ENCODE data around the gene PDE3B. TPM values are rescaled to one million over a fixed set of nuclear protein-coding genes. Genes with fewer than 3 reads are reported as not detected.
"Not testable (repeated sequence)": the region's sequence is repeated elsewhere in the genome, so short reads cannot be mapped to it uniquely, and the experiment has no call there.

Gene PDE3B
- total RNA-seq, 2 donors from 2014 or later = 68.9 to 90.4 TPM

DNA sequence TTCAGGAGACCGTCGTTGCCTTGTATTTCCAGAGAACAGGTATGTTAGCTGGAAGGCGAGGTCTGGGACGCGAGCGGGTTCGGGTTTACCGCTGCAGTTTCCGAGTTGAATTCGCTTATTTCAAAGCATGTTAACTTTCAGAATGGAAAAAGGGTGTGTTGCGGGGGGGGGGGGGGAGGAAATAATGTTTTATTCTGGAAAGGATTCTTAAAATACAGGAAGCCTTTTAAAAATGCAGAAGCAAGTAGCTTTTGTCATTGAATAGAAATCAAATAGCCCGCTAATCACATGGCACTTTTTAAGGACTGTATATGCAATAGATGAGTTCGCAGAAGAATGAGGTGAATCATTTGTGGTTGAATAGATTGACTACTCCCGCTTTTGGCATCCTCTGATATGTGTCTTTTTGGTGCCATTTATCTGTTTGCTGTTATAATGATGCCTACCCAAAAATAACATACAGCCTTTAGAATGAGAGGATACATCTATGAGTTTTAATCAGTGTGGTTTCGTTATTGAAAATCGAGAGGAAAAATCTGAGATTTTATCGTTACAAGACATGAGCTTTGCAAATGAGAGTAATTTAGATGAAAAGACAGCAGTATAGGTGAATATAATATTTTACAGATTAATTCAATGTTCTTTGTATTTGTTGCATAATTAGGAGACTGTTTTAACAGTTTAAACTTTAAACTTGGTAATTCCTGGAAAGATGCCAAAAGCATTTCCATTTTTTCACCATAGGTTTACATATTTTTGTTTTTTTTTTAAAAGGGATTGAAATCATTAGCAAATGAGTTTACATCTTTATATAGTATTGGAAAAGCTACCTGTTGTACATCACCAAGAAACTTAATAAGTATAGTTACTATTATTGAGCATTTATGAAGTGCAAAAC lies 1.7 kb downstream of the PDE3B start:
- peak; percentile 43 for ATAC-seq
- Mint-ChIP-seq H3K36me3 (ENCODE audit: low read depth) (peaks cover 6% of the 10 kb centered on the region), H3K27ac (peak overlapping the region; percentile 88), H3K4me1 (peaks cover 48% of the 10 kb centered on the region), H3K27me3 (peaks cover 7% of the 10 kb centered on the region), H3K4me3 (peak overlapping the region; percentile 94)
- H3K9me3 ChIP-seq (ENCODE audit: control insufficient read depth, low read length, poor library complexity, severe bottlenecking) = no peaks in the 10 kb centered on the region
- no peak for DNase-seq

DNA sequence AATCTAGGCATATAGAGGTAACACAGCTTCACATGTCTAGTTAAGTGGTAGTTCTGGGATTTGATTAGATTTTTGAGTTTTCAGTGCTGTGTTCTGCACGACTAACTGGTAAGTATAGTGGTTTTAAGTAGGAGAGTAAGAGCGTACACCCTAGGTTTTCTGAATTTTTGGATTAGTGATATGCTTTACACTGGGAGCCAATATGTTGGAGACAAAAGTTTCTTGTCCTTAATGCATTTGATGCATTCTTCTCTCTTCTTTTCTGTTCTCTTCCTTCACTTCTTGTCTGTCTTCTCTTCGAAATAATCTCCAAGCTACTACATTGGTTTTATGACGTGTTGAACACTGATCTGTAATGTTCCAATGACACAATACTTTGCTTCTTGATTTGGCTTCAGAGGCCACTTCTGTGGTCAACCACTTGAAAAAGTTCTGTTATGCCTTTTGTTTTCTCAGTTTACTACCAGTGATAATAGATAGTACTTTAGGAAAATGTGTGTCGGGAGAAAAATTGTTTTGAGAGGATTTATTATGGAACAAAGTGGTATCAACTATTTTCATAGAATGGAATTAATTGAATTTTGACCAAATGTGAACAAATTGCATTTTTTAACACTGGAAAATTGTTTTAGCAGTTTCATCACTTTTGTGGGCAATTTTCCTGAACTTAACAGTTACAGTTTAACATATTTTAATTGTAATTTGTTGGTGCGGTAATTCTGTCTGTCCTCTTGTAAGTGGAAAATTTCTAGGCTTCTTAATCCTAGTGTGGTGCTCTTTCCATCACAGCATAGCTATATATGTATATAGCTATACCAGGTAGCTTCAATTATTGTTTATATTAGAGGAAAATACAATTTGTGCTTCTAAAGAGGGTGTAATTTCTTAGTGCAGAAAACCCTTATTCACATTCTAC lies 2.6 kb downstream of the PDE3B start:
- DNase-seq (no peak), ATAC-seq (no peak)
- peaks cover 51% of the 10 kb centered on the region for H3K4me1 Mint-ChIP-seq

DNA sequence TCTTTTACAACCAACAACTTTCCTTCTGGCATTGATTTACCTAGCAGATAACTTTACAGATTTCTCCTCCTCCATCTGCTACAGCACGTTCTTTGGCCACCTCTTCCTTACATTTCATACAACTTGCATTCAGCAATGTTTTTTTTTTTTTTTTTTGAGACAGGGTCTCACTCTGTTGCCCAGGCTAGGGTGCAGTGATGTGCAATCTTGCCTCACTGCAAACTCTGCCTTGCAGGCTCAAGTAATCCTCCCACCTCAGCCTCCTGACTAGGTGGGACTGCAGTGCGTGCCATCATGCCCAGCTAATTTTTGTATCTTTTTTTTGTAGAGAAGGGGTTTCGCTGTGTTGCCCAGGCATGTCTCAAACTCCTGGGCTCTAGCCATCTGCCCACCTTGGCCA lies 6.5 kb downstream of the PDE3B start:
- H3K27ac Mint-ChIP-seq = peak overlapping the region; percentile 47

More for the DNA sequence above, 2.6 kb downstream of the PDE3B start:
- H3K9me3 ChIP-seq (ENCODE audit: control insufficient read depth, low read length, poor library complexity, severe bottlenecking) = no peaks in the 10 kb centered on the region
- Mint-ChIP-seq H3K4me3 (peak overlapping the region; percentile 94), H3K36me3 (ENCODE audit: low read depth) (peaks cover 9% of the 10 kb centered on the region), H3K27me3 (peaks cover 7% of the 10 kb centered on the region), H3K27ac (peak overlapping the region; percentile 88)

DNA sequence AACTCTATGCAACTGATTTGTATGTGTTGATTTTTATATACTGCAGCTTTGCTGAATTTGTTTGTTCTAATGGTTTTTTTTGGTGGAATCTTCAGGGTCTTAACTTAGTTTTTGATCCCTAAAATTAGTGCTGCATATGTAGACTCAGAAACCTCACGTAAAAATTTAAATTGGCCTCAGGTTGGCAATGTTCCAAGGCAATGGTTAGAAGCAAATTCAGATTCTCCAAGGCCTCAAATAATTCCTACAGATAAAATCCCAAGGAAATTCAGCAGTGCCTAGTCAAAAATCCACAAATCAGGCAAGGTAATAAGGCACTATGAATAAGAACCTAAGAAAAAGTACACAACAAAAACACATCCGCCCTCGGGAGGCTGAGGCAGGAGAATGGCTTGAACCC lies 9.5 kb downstream of the PDE3B start:
- no peak for DNase-seq
- Mint-ChIP-seq H3K4me1 (peaks cover 53% of the 10 kb centered on the region), H3K4me3 (no peak overlapping the region), H3K27me3 (no peaks in the 10 kb centered on the region), H3K27ac (no peak overlapping the region), H3K36me3 (ENCODE audit: low read depth) (peaks cover 5% of the 10 kb centered on the region)
- no peak for ATAC-seq
- no peaks in the 10 kb centered on the region for H3K9me3 ChIP-seq (ENCODE audit: control insufficient read depth, low read length, poor library complexity, severe bottlenecking)

More for the DNA sequence above, 6.5 kb downstream of the PDE3B start:
- Mint-ChIP-seq H3K36me3 (ENCODE audit: low read depth) (peaks cover 11% of the 10 kb centered on the region), H3K4me3 (peak overlapping the region; percentile 7), H3K4me1 (peaks cover 58% of the 10 kb centered on the region), H3K27me3 (peaks cover 7% of the 10 kb centered on the region)
- no peaks in the 10 kb centered on the region for H3K9me3 ChIP-seq (ENCODE audit: control insufficient read depth, low read length, poor library complexity, severe bottlenecking)
- no peak for DNase-seq
- no peak for ATAC-seq

DNA sequence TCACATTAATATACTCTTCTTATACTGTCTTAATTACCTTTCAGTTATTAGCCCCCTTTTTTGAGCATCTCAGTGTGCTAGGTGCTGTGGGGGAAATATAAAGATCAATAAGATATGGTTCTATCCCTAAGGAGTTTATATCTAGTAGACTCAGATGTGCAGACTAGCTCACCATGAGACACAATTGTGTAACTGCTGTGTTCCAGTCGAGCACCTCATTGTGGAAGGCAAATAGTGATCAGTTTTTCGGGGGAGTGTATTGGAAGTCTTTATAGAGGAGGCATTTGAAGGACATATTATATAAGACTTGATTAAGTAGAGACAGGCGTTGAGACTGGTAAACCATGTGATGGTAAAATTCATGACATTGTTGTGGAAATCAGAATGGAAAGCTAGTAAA lies 11.8 kb downstream of the PDE3B start:
- no peak overlapping the region for H3K4me3 Mint-ChIP-seq
- H3K36me3 Mint-ChIP-seq (ENCODE audit: low read depth) = peaks cover 3% of the 10 kb centered on the region
- DNase-seq (no peak), ATAC-seq (no peak)
- no peaks in the 10 kb centered on the region for H3K9me3 ChIP-seq (ENCODE audit: control insufficient read depth, low read length, poor library complexity, severe bottlenecking)
- H3K4me1 Mint-ChIP-seq = peaks cover 37% of the 10 kb centered on the region
- H3K27me3 Mint-ChIP-seq = no peaks in the 10 kb centered on the region
- H3K27ac Mint-ChIP-seq = no peak overlapping the region

DNA sequence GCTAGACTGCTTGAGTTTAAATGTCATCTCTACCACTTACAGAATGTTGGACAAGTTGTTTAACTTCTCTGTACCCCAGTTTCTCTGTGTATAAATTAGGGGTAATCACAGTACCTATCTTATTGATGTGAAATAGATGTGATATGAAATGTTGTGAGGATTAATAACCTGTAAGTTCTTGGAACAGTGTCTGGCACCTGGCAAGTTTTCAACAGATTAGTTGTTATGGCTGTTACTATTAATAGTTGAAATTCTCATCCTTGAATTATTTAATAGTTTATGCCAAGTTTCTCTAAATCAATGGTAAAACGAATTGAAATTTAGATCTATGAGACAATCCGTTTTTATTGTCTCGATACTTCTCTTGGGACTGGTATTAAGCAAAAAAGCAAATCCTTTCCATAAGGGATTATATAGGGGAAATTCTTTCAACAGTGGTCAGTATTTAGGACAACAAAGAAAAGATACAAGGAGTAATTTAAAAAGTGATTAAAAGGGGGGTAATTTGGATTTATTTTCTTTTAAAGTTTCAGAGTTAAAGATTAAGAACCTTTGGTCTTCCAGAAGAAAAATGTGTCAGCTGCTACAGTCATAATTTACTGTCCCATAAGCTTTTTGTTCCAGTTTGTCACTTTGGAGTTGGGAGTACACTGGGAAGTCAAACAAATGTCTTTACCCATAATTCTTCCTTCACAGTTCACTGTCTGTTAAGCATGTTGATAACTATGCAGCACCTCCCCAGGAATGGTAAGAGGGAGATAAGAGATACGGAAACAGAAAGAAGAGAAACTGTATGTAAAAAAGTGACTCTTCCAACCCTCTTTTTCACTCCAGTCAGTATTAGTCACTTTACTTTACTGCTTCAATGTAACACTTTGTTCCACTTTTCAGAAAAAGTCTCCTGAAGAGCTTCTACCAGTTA lies 13.2 kb downstream of the PDE3B start:
- no peak overlapping the region for H3K4me3 Mint-ChIP-seq
- H3K27ac Mint-ChIP-seq = no peak overlapping the region
- no peaks in the 10 kb centered on the region for H3K9me3 ChIP-seq (ENCODE audit: control insufficient read depth, low read length, poor library complexity, severe bottlenecking)
- peaks cover 5% of the 10 kb centered on the region for H3K36me3 Mint-ChIP-seq (ENCODE audit: low read depth)
- no peak for DNase-seq
- no peaks in the 10 kb centered on the region for H3K27me3 Mint-ChIP-seq
- peaks cover 35% of the 10 kb centered on the region for H3K4me1 Mint-ChIP-seq
- ATAC-seq = no peak

DNA sequence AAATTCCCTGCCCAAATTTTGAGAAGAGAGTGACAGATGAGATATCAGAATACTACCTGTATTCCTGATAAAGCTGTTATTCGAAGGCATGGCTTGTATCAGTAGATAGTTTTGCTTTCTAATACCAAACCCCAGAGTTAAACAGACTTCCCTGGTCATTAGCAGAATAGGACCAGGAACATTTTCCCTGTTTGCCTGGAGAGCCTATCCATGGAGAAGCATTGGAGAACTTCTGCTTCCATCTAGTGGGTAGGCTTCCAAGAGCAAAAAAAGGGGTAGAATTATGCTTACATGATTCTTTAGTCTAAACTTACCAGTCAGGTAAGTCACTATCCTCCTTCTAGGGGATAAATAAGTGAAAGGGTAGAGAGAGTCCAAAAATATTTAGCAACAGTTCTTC lies 14.2 kb downstream of the PDE3B start:
- H3K9me3 ChIP-seq (ENCODE audit: control insufficient read depth, low read length, poor library complexity, severe bottlenecking) = no peaks in the 10 kb centered on the region
- H3K4me1 Mint-ChIP-seq = peaks cover 29% of the 10 kb centered on the region

DNA sequence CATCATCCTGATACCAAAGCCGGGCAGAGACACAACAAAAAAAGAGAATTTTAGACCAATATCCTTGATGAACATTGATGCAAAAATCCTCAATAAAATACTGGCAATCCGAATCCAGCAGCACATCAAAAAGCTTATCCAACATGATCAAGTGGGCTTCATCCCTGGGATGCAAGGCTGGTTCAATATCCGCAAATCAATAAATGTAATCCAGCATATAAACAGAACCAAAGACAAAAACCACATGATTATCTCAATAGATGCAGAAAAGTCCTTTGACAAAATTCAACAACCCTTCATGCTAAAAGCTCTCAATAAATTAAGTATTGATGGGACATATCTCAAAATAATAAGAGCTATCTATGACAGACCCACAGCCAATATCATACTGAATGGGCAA lies 21.3 kb downstream of the PDE3B start:
- not testable (repeated sequence) for H3K27ac Mint-ChIP-seq; H3K4me3 Mint-ChIP-seq; H3K27me3 Mint-ChIP-seq; ATAC-seq; H3K36me3 Mint-ChIP-seq (ENCODE audit: low read depth); H3K4me1 Mint-ChIP-seq; H3K9me3 ChIP-seq (ENCODE audit: control insufficient read depth, low read length, poor library complexity, severe bottlenecking); DNase-seq

More for the DNA sequence above, 14.2 kb downstream of the PDE3B start:
- peak overlapping the region; percentile 2 for H3K27ac Mint-ChIP-seq
- no peak for DNase-seq
- peaks cover 3% of the 10 kb centered on the region for H3K36me3 Mint-ChIP-seq (ENCODE audit: low read depth)
- no peak overlapping the region for H3K4me3 Mint-ChIP-seq
- ATAC-seq = no peak
- H3K27me3 Mint-ChIP-seq = no peaks in the 10 kb centered on the region

DNA sequence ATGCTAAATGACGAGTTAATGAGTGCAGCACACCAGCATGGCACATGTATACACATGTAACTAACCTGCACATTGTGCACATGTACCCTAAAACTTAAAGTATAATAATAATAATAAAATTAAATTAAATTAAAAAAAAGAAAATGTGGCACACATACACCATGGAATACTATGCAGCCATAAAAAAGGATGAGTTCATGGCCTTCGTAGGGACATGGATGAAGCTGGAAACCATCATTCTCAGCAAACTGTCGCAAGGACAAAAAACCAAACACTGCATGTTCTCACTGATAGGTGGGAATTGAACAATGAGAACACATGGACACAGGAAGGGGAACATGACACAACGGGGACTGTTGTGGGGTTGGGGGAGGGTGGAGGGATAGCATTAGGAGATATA lies 23.7 kb downstream of the PDE3B start:
- H3K27ac Mint-ChIP-seq; ATAC-seq; H3K9me3 ChIP-seq (ENCODE audit: control insufficient read depth, low read length, poor library complexity, severe bottlenecking); H3K4me3 Mint-ChIP-seq; DNase-seq; H3K36me3 Mint-ChIP-seq (ENCODE audit: low read depth); H3K27me3 Mint-ChIP-seq; H3K4me1 Mint-ChIP-seq: not testable (repeated sequence)

DNA sequence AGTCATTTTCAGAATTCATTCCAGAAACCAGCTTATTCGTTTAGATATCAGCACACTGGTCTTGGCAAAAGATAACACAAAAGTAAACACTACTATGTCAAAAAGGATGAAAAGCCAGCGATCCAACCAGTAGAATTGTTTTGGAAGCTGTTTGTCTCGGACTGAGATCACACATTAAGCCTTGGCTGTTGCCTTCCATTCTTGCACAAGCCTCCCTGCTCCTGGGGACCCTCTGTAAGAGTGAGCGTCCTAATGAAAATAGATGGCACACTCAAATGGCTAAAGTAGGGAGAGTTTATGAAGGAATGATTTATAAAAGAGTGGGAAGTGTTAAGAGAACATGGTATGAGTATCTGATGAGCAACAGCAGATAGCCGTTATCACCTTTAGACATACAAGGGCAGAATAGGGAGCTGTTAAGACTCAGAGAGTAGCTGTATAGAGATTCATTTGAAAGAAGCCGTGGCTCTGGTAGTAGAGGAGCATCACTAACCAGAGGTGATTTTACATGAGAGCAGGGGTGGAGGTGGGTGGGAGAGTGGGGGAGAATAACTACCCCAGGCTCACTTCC lies 25.2 kb downstream of the PDE3B start:
- DNase-seq = no peak
- H3K4me1 Mint-ChIP-seq = peaks cover 4% of the 10 kb centered on the region
- no peaks in the 10 kb centered on the region for H3K9me3 ChIP-seq (ENCODE audit: control insufficient read depth, low read length, poor library complexity, severe bottlenecking)
- no peak for ATAC-seq
- no peaks in the 10 kb centered on the region for H3K36me3 Mint-ChIP-seq (ENCODE audit: low read depth)
- H3K27me3 Mint-ChIP-seq = no peaks in the 10 kb centered on the region
- H3K4me3 Mint-ChIP-seq = no peak overlapping the region
- no peak overlapping the region for H3K27ac Mint-ChIP-seq

DNA sequence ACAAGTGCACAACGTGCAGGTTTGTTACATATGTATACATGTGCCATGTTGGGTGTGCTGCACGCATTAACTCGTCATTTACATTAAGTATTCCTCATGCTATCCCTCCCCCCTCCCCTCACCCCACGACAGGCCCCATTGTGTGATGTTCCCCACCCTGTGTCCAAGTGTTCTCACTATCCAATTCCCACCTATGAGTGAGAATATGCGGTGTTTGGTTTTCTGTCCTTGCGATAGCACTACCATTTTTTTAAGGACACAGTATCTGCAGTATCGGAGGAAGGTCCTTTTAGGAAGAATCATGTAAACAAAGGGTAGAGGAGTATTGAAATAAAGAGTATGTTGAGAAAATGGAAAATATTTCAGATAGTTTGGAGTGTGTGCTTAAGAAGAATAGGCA lies 25.9 kb downstream of the PDE3B start:
- H3K27ac Mint-ChIP-seq = no peak overlapping the region
- DNase-seq = no peak
- ATAC-seq = no peak
- peaks cover 3% of the 10 kb centered on the region for H3K36me3 Mint-ChIP-seq (ENCODE audit: low read depth)
- H3K27me3 Mint-ChIP-seq = no peaks in the 10 kb centered on the region
- no peak overlapping the region for H3K4me3 Mint-ChIP-seq
- peaks cover 9% of the 10 kb centered on the region for H3K4me1 Mint-ChIP-seq
- H3K9me3 ChIP-seq (ENCODE audit: control insufficient read depth, low read length, poor library complexity, severe bottlenecking) = no peaks in the 10 kb centered on the region

DNA sequence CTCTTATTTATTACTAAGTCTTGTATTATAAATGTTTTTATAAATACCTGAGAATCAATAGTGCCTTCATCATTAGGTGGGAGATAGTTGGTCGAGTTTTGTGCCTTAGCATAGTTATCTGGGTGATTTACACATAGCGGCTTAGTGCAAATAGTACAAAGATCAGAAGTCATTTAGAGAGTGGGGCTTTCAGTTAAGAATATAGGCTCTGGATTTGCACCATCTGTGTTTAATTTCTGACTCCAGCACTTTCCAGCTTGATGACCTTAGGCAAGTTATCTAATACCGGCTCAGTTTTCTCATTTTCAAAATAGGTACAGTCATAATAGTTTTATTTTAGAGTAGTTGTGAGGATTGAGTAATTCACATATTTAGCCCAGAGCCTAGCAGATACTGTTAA lies 26.4 kb downstream of the PDE3B start:
- H3K9me3 ChIP-seq (ENCODE audit: control insufficient read depth, low read length, poor library complexity, severe bottlenecking) = no peaks in the 10 kb centered on the region
- Mint-ChIP-seq H3K36me3 (ENCODE audit: low read depth) (peaks cover 3% of the 10 kb centered on the region), H3K4me1 (peaks cover 10% of the 10 kb centered on the region), H3K27me3 (no peaks in the 10 kb centered on the region), H3K27ac (no peak overlapping the region), H3K4me3 (no peak overlapping the region)
- DNase-seq = no peak
- ATAC-seq = no peak

Data from T-helper 17 cell (primary cell).